Measurements from ENCODE around the gene MCUB.
A peak's percentile ranks its signal among the peaks of the same experiment; 100 is the strongest.
"Not testable (repeated sequence)": the region's sequence is repeated elsewhere in the genome, so short reads cannot be mapped to it uniquely, and the experiment has no call there.

The MCUB gene

DNA sequence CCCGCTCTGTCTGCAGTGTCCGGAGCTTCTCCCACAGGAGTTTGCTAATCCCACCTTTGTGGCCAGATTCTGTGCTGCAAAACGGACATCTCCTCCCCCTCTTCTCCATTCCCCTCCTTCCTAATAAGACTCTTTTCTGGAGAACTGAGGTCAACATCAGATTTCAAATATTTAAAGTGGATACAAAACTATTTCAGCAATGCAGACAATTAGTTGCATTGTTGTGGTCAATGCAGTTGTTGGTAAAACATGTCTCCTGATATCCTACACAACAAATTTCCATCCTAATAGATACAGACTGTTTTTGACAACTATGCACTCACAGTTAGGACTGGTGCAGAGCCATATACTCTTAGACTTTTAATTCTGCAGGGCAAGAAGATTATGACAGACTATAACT lies 5.1 kb upstream of the MCUB start:
- H3K27me3 ChIP-seq (ENCODE audit: control insufficient read depth in 2 of 2, insufficient read depth in 2 of 2, low read length in 2 of 2), result no peaks in the 10 kb centered on the region
- no peaks in the 10 kb centered on the region for H3K36me3 ChIP-seq (ENCODE audit: control insufficient read depth in 2 of 2, insufficient read depth in 2 of 2, low read length in 2 of 2)
- no peak overlapping the region for H3K9ac ChIP-seq (ENCODE audit: low read depth in 1 of 2, low read length in 2 of 2)
- H3K9me3 ChIP-seq (ENCODE audit: control insufficient read depth in 2 of 2, low read length in 2 of 2), result no peaks in the 10 kb centered on the region
- H3K4me3 ChIP-seq (ENCODE audit: low read length in 2 of 2), result no peak overlapping the region
- no peak overlapping the region for H3K27ac ChIP-seq (ENCODE audit: low read depth in 2 of 2, low read length in 2 of 2)
- H3K4me1 ChIP-seq (ENCODE audit: control insufficient read depth in 2 of 2, insufficient read depth in 2 of 2, low read length in 2 of 2), result peaks cover 3 to 4% of the 10 kb centered on the region in 2 donors

DNA sequence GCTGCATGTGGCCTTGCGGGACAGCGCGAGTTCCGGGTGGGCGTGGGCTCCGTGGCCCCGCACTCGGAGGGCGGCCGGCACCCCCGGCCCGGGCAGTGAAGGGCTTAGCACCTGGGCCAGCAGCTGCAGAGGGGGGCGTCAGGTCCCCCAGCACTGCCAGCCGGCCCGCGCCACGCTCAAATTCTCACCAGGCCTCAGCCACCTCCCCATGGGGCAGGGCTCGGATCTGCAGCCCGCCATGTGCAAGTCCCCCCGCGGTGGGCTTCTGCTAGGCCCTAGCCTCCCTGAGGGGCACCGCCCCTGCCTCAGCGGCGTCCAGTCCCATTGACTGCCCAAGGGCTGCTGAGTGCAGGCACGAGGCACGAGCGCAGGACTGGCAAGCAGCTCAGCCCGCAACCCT lies 2.6 kb upstream of the MCUB start:
- Histone ChIP-seq H3K9ac (ENCODE audit: low read depth in 1 of 2, low read length in 2 of 2) (no peak overlapping the region), H3K27ac (ENCODE audit: low read depth in 2 of 2, low read length in 2 of 2) (no peak overlapping the region), H3K4me3 (ENCODE audit: low read length in 2 of 2) (no peak overlapping the region), H3K27me3 (ENCODE audit: control insufficient read depth in 2 of 2, insufficient read depth in 2 of 2, low read length in 2 of 2) (no peaks in the 10 kb centered on the region), H3K9me3 (ENCODE audit: control insufficient read depth in 2 of 2, low read length in 2 of 2) (no peaks in the 10 kb centered on the region), H3K4me1 (ENCODE audit: control insufficient read depth in 2 of 2, insufficient read depth in 2 of 2, low read length in 2 of 2) (peaks cover 8 to 9% of the 10 kb centered on the region in 2 donors), H3K36me3 (ENCODE audit: control insufficient read depth in 2 of 2, insufficient read depth in 2 of 2, low read length in 2 of 2) (no peaks in the 10 kb centered on the region)

- not testable (repeated sequence) for H3K27ac ChIP-seq (ENCODE audit: low read depth in 2 of 2, low read length in 2 of 2); H3K36me3 ChIP-seq (ENCODE audit: control insufficient read depth in 2 of 2, insufficient read depth in 2 of 2, low read length in 2 of 2); H3K27me3 ChIP-seq (ENCODE audit: control insufficient read depth in 2 of 2, insufficient read depth in 2 of 2, low read length in 2 of 2); H3K9me3 ChIP-seq (ENCODE audit: control insufficient read depth in 2 of 2, low read length in 2 of 2); H3K4me1 ChIP-seq (ENCODE audit: control insufficient read depth in 2 of 2, insufficient read depth in 2 of 2, low read length in 2 of 2); H3K4me3 ChIP-seq (ENCODE audit: low read length in 2 of 2); H3K9ac ChIP-seq (ENCODE audit: low read depth in 1 of 2, low read length in 2 of 2)
Measured at GRCh38 chr4:109558095-109558494, 2.0 kb upstream of the MCUB start.

- Histone ChIP-seq H3K27me3 (ENCODE audit: control insufficient read depth in 2 of 2, insufficient read depth in 2 of 2, low read length in 2 of 2) (no peaks in the 10 kb centered on the region), H3K36me3 (ENCODE audit: control insufficient read depth in 2 of 2, insufficient read depth in 2 of 2, low read length in 2 of 2) (no peaks in the 10 kb centered on the region), H3K4me1 (ENCODE audit: control insufficient read depth in 2 of 2, insufficient read depth in 2 of 2, low read length in 2 of 2) (peaks cover 8 to 9% of the 10 kb centered on the region in 2 donors), H3K9ac (ENCODE audit: low read depth in 1 of 2, low read length in 2 of 2) (peak overlapping the region; percentile 72 to 78), H3K4me3 (ENCODE audit: low read length in 2 of 2) (peak overlapping the region; percentile 78 to 82), H3K9me3 (ENCODE audit: control insufficient read depth in 2 of 2, low read length in 2 of 2) (no peaks in the 10 kb centered on the region), H3K27ac (ENCODE audit: low read depth in 2 of 2, low read length in 2 of 2) (peak overlapping the region; percentile 76 to 86)
Measured at GRCh38 chr4:109559625-109559982, 442 bp upstream of the MCUB start.

GRCh38 chr4:109560687-109561461 lies 828 bp downstream of the MCUB start:
- H3K9ac ChIP-seq (ENCODE audit: low read depth in 1 of 2, low read length in 2 of 2), result peak overlapping the region; percentile 78 to 79
- no peaks in the 10 kb centered on the region for H3K36me3 ChIP-seq (ENCODE audit: control insufficient read depth in 2 of 2, insufficient read depth in 2 of 2, low read length in 2 of 2)
- peak overlapping the region; percentile 78 to 82 for H3K4me3 ChIP-seq (ENCODE audit: low read length in 2 of 2)
- H3K27ac ChIP-seq (ENCODE audit: low read depth in 2 of 2, low read length in 2 of 2), result peak overlapping the region; percentile 76 to 86
- H3K9me3 ChIP-seq (ENCODE audit: control insufficient read depth in 2 of 2, low read length in 2 of 2), result no peaks in the 10 kb centered on the region
- H3K27me3 ChIP-seq (ENCODE audit: control insufficient read depth in 2 of 2, insufficient read depth in 2 of 2, low read length in 2 of 2), result no peaks in the 10 kb centered on the region
- peaks cover 8 to 9% of the 10 kb centered on the region in 2 donors for H3K4me1 ChIP-seq (ENCODE audit: control insufficient read depth in 2 of 2, insufficient read depth in 2 of 2, low read length in 2 of 2)

DNA sequence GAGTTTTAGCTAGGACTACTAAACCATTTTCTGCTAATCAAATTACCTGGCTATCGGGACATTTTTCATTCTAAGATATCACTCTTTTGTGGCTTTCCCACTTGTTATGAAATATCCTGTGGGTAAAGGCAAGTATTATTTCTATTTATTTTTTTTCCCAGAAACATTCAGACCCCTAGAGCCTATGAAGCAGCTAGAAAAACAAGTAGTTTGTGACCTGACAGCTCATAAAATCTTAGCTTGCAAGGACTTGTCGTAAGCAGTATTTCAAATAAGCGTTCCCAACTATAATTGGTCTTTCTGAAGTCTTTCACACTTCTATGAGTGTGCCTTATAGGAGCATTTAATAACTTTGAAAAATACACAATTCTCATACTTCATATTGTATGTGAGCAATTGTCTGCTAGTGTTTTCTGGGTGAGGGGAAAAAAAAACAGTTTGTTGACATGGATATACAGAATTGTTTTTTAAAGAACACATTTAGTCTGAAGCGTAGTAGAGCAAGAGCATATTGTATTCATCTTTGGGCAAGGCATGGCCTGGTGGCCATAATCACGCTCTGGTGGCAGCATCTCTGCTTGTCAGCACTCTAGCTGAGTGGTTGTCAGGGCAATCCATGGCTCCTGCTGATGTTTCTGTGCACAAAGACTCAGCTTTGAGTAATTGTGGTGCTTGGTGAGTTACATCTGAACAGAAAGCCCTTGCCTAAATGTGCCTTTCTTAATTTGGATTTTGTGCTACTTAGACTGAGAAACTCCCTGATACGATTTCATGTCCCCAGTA lies 2.6 kb downstream of the MCUB start:
- Histone ChIP-seq H3K27ac (ENCODE audit: low read depth in 2 of 2, low read length in 2 of 2) (no peak overlapping the region), H3K4me3 (ENCODE audit: low read length in 2 of 2) (no peak overlapping the region), H3K9ac (ENCODE audit: low read depth in 1 of 2, low read length in 2 of 2) (no peak overlapping the region), H3K27me3 (ENCODE audit: control insufficient read depth in 2 of 2, insufficient read depth in 2 of 2, low read length in 2 of 2) (no peaks in the 10 kb centered on the region), H3K9me3 (ENCODE audit: control insufficient read depth in 2 of 2, low read length in 2 of 2) (no peaks in the 10 kb centered on the region), H3K4me1 (ENCODE audit: control insufficient read depth in 2 of 2, insufficient read depth in 2 of 2, low read length in 2 of 2) (peaks cover 8 to 9% of the 10 kb centered on the region in 2 donors), H3K36me3 (ENCODE audit: control insufficient read depth in 2 of 2, insufficient read depth in 2 of 2, low read length in 2 of 2) (no peaks in the 10 kb centered on the region)

DNA sequence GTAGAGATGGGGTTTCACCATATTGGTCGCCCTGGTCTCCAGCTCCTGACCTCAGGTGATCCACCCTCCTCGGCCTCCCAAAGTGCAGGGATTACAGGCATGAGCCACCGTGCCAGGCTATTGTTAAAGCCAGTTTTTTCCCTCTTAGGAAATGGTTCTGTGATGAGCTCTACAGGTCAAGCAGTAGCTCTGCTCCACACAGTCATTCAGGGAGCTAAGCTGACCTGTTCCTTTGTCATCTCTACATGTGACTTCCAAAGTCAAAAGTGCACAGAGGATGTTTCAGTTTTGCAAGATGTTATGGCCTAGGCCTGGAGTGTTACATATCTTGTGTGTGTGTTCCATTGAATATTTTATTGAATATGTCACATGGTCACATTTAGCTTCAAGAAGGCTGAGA lies 11.4 kb downstream of the MCUB start:
- Histone ChIP-seq H3K4me3 (ENCODE audit: low read length in 2 of 2) (no peak overlapping the region), H3K27ac (ENCODE audit: low read depth in 2 of 2, low read length in 2 of 2) (no peak overlapping the region), H3K9ac (ENCODE audit: low read depth in 1 of 2, low read length in 2 of 2) (no peak overlapping the region), H3K9me3 (ENCODE audit: control insufficient read depth in 2 of 2, low read length in 2 of 2) (no peaks in the 10 kb centered on the region), H3K36me3 (ENCODE audit: control insufficient read depth in 2 of 2, insufficient read depth in 2 of 2, low read length in 2 of 2) (no peaks in the 10 kb centered on the region), H3K27me3 (ENCODE audit: control insufficient read depth in 2 of 2, insufficient read depth in 2 of 2, low read length in 2 of 2) (no peaks in the 10 kb centered on the region), H3K4me1 (ENCODE audit: control insufficient read depth in 2 of 2, insufficient read depth in 2 of 2, low read length in 2 of 2) (no peaks in the 10 kb centered on the region)

DNA sequence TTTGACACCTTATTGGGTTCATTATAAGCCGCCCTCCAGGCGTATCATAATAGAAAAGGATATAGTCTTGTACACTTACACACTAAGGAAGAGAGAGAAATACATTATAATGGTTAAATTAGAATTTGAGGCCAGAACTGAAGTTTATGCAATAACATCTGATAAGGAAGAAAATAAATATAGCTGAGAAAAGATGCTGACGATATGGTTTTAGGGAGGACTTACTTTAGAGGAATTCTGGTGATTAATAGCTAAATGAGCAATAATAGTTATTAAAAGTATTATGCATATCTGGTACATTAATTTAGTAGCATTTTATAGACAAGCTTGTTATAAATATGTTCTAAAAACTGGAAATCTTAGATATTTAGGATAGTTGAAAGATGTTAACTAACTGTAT lies 12.1 kb downstream of the MCUB start:
- Histone ChIP-seq H3K9me3 (ENCODE audit: control insufficient read depth in 2 of 2, low read length in 2 of 2) (no peaks in the 10 kb centered on the region), H3K27me3 (ENCODE audit: control insufficient read depth in 2 of 2, insufficient read depth in 2 of 2, low read length in 2 of 2) (no peaks in the 10 kb centered on the region), H3K4me1 (ENCODE audit: control insufficient read depth in 2 of 2, insufficient read depth in 2 of 2, low read length in 2 of 2) (no peaks in the 10 kb centered on the region), H3K27ac (ENCODE audit: low read depth in 2 of 2, low read length in 2 of 2) (no peak overlapping the region), H3K4me3 (ENCODE audit: low read length in 2 of 2) (no peak overlapping the region), H3K36me3 (ENCODE audit: control insufficient read depth in 2 of 2, insufficient read depth in 2 of 2, low read length in 2 of 2) (no peaks in the 10 kb centered on the region), H3K9ac (ENCODE audit: low read depth in 1 of 2, low read length in 2 of 2) (no peak overlapping the region)

GRCh38 chr4:109574443-109574850 lies 14.4 kb downstream of the MCUB start:
- Histone ChIP-seq H3K27ac (ENCODE audit: low read depth in 2 of 2, low read length in 2 of 2) (no peak overlapping the region), H3K9ac (ENCODE audit: low read depth in 1 of 2, low read length in 2 of 2) (no peak overlapping the region), H3K4me3 (ENCODE audit: low read length in 2 of 2) (no peak overlapping the region), H3K4me1 (ENCODE audit: control insufficient read depth in 2 of 2, insufficient read depth in 2 of 2, low read length in 2 of 2) (no peaks in the 10 kb centered on the region), H3K36me3 (ENCODE audit: control insufficient read depth in 2 of 2, insufficient read depth in 2 of 2, low read length in 2 of 2) (no peaks in the 10 kb centered on the region), H3K27me3 (ENCODE audit: control insufficient read depth in 2 of 2, insufficient read depth in 2 of 2, low read length in 2 of 2) (no peaks in the 10 kb centered on the region), H3K9me3 (ENCODE audit: control insufficient read depth in 2 of 2, low read length in 2 of 2) (no peaks in the 10 kb centered on the region)

- H3K4me1 ChIP-seq (ENCODE audit: control insufficient read depth in 2 of 2, insufficient read depth in 2 of 2, low read length in 2 of 2), result no peaks in the 10 kb centered on the region
- no peaks in the 10 kb centered on the region for H3K36me3 ChIP-seq (ENCODE audit: control insufficient read depth in 2 of 2, insufficient read depth in 2 of 2, low read length in 2 of 2)
- H3K9ac ChIP-seq (ENCODE audit: low read depth in 1 of 2, low read length in 2 of 2), result no peak overlapping the region
- no peak overlapping the region for H3K4me3 ChIP-seq (ENCODE audit: low read length in 2 of 2)
- no peaks in the 10 kb centered on the region for H3K27me3 ChIP-seq (ENCODE audit: control insufficient read depth in 2 of 2, insufficient read depth in 2 of 2, low read length in 2 of 2)
- H3K27ac ChIP-seq (ENCODE audit: low read depth in 2 of 2, low read length in 2 of 2), result no peak overlapping the region
- H3K9me3 ChIP-seq (ENCODE audit: control insufficient read depth in 2 of 2, low read length in 2 of 2), result no peaks in the 10 kb centered on the region
Measured at GRCh38 chr4:109574931-109575804, 15.1 kb downstream of the MCUB start.

All from mucosa of rectum (tissue), 2 donors.